GM23248 (cell line): ENCODE results near the gene KRTAP4-1. TPM values are rescaled to one million over a fixed set of nuclear protein-coding genes. Genes with fewer than 3 reads are reported as not detected.
A peak's percentile ranks its signal among the peaks of the same experiment; 100 is the strongest.

ENCODE experiments used
- DNase-seq: peaks from one replicate; pipeline ENCODE4 v3.0.0-alpha.2; 2015
- H2AFZ ChIP-seq: fragments of 200-600 bp; sonication (generic); 2 replicates; pipeline ENCODE4 v1.6.1; 2016; ENCODE audit warnings: antibody characterized with exemption
- H3F3A ChIP-seq: fragments of 200-600 bp; sonication (generic); 2 replicates; pipeline ENCODE4 v1.6.1; 2016; ENCODE audit warnings: mild to moderate bottlenecking, antibody characterized with exemption, mixed run types; ENCODE audit not compliant: insufficient read depth
- H3K27ac ChIP-seq: fragments of 200-600 bp; sonication (generic); 2 replicates; pipeline ENCODE4 v1.5.1; 2016; ENCODE audit warnings: mild to moderate bottlenecking
- H3K27me3 ChIP-seq: fragments of 200-600 bp; sonication (generic); replicated peaks from 2 replicates; pipeline ENCODE4 v1.6.1; 2016; ENCODE audit warnings: mild to moderate bottlenecking; ENCODE audit not compliant: insufficient read depth
- H3K36me3 ChIP-seq: fragments of 200-600 bp; sonication (generic); 2 replicates; pipeline ENCODE4 v1.6.1; 2016; ENCODE audit warnings: low read depth, mild to moderate bottlenecking
- H3K4me1 ChIP-seq: fragments of 200-600 bp; sonication (generic); 2 replicates; pipeline ENCODE4 v1.6.1; 2016; ENCODE audit warnings: mild to moderate bottlenecking; ENCODE audit not compliant: insufficient read depth
- H3K4me2 ChIP-seq: fragments of 200-600 bp; sonication (generic); one replicate; pipeline ENCODE4 v1.6.1; 2016; ENCODE audit warnings: mild to moderate bottlenecking; ENCODE audit not compliant: unreplicated experiment
- H3K4me3 ChIP-seq: fragments of 200-600 bp; sonication (generic); 2 replicates; pipeline ENCODE4 v1.5.1; 2016; ENCODE audit warnings: mild to moderate bottlenecking
- H3K79me2 ChIP-seq: fragments of 200-600 bp; sonication (generic); 2 replicates; pipeline ENCODE4 v1.6.1; 2016; ENCODE audit warnings: mild to moderate bottlenecking; ENCODE audit not compliant: insufficient read depth
- H3K9ac ChIP-seq: fragments of 200-600 bp; sonication (generic); 2 replicates; pipeline ENCODE4 v1.6.1; 2016; ENCODE audit warnings: mild to moderate bottlenecking
- H3K9me2 ChIP-seq: fragments of 200-600 bp; sonication (generic); 2 replicates; pipeline ENCODE4 v1.6.1; 2016; ENCODE audit warnings: mixed run types, mild to moderate bottlenecking, moderate library complexity; ENCODE audit not compliant: insufficient read depth
- H3K9me3 ChIP-seq: fragments of 200-600 bp; sonication (generic); one replicate; pipeline ENCODE4 v1.6.1; 2017; ENCODE audit warnings: low read depth
- H4K20me1 ChIP-seq: fragments of 200-600 bp; sonication (generic); 2 replicates; pipeline ENCODE4 v1.6.0; 2016; ENCODE audit not compliant: insufficient read depth
- EZH2 ChIP-seq: fragments of 200-600 bp; sonication (generic); IDR thresholded peaks from 2 replicates; pipeline ENCODE4 v1.6.1; 2018; ENCODE audit warnings: antibody characterized with exemption, mild to moderate bottlenecking; ENCODE audit not compliant: insufficient read depth, poor library complexity, severe bottlenecking
- EZH2phosphoT487 ChIP-seq: fragments of 200-600 bp; sonication (generic); IDR thresholded peaks from 2 replicates; pipeline ENCODE4 v1.6.1; 2018; ENCODE audit warnings: antibody characterized with exemption, moderate library complexity, mild to moderate bottlenecking, low read depth; ENCODE audit not compliant: insufficient read depth
- WGBS, 2 experiments: methylation state at CpG; one replicate each; pipeline ENCODE4 v1.1.6; 2015 to 2017; ENCODE audit warnings: low lambda C conversion rate in 2 of 2, low coverage in 1 of 2; ENCODE audit errors: missing lambda C conversion rate in 2 of 2; 5-methylcytosine and 5-hydroxymethylcytosine counted together
- in situ Hi-C: fragments of 300-500 bp; cut with MboI; formaldehyde crosslinking; loops from 2 replicates; pipeline ENCODE4 v1.15.0; 2020
- polyA plus RNA-seq: library from polyadenylated mRNA; unstranded; fragments of >200 nt; fragmentation: Nextera tagmentation; extraction: Ambion mirVana; gene quantifications from 2 replicates; pipeline ENCODE4 v1.2.1, GENCODE V29; 2016
- total RNA-seq: library from RNA; depleted of rRNA; stranded (reverse); fragments of >200 nt; shearing (Covaris generic); gene quantifications from 2 replicates; pipeline ENCODE4 v1.2.3, GENCODE V29; 2014

KRTAP4-1 gene
- total and polyA plus RNA-seq, 2 experiments from 2014 or later, result not detected

- no peak overlapping the region for H3K27ac ChIP-seq
- H2AFZ ChIP-seq, result no peak overlapping the region
- H3K79me2 ChIP-seq, result no peaks in the 10 kb centered on the region
- H3K4me3 ChIP-seq, result no peak overlapping the region
- H3K9me2 ChIP-seq, result no peaks in the 10 kb centered on the region
- TF ChIP-seq EZH2phosphoT487, result no peak
- TF ChIP-seq EZH2, result no peak
- 85% methylated on average over 2 of the region's 2 CpGs for WGBS, 2 experiments
- H3F3A ChIP-seq, result no peaks in the 10 kb centered on the region
- H3K4me1 ChIP-seq, result no peaks in the 10 kb centered on the region
- H3K9ac ChIP-seq, result no peak overlapping the region
- H4K20me1 ChIP-seq, result no peaks in the 10 kb centered on the region
- no peaks in the 10 kb centered on the region for H3K27me3 ChIP-seq
- no peak overlapping the region for H3K4me2 ChIP-seq
- in situ Hi-C loops, result no loop called here
- no peak for DNase-seq
- no peaks in the 10 kb centered on the region for H3K9me3 ChIP-seq
- no peaks in the 10 kb centered on the region for H3K36me3 ChIP-seq
Measured at GRCh38 chr17:41186872-41187271, 2.2 kb upstream of the KRTAP4-1 start.

- no peak overlapping the region for H3K4me2 ChIP-seq
- peaks cover 7% of the 10 kb centered on the region; the same call in 1 of the 2 replicates for H3F3A ChIP-seq
- H3K4me1 ChIP-seq, result no peaks in the 10 kb centered on the region; the same call in 1 of the 2 replicates
- TF ChIP-seq EZH2, result no peak
- no peak for TF ChIP-seq EZH2phosphoT487
- no peaks in the 10 kb centered on the region for H3K9me2 ChIP-seq
- in situ Hi-C loops, result no loop called here
- peak overlapping the region; percentile 18; the same call in 1 of the 2 replicates for H2AFZ ChIP-seq
- H3K4me3 ChIP-seq, result no peak overlapping the region
- H3K9ac ChIP-seq, result no peak overlapping the region
- WGBS, 2 experiments, result 14 to 26% methylated on average over 1 of the region's 1 CpG
- H3K27ac ChIP-seq, result no peak overlapping the region
- no peaks in the 10 kb centered on the region for H3K79me2 ChIP-seq
- no peaks in the 10 kb centered on the region for H3K36me3 ChIP-seq
- H4K20me1 ChIP-seq, result no peaks in the 10 kb centered on the region
- DNase-seq, result peak; percentile 5
- H3K9me3 ChIP-seq, result no peaks in the 10 kb centered on the region
- no peaks in the 10 kb centered on the region for H3K27me3 ChIP-seq
Measured at GRCh38 chr17:41185001-41185400, 290 bp upstream of the KRTAP4-1 start.

- H3K27me3 ChIP-seq, result no peaks in the 10 kb centered on the region
- H3K4me2 ChIP-seq, result peak overlapping the region; percentile 21
- no peaks in the 10 kb centered on the region for H3K9me3 ChIP-seq
- peaks cover 18% of the 10 kb centered on the region for H3K4me1 ChIP-seq
- H3K9ac ChIP-seq, result peak overlapping the region; percentile 73
- in situ Hi-C loops, result no loop called here
- H3K36me3 ChIP-seq, result no peaks in the 10 kb centered on the region
- H3F3A ChIP-seq, result peaks cover 26% of the 10 kb centered on the region
- 6% methylated on average over 1 of the region's 1 CpG for WGBS, 2 experiments
- H3K4me3 ChIP-seq, result 0 out of 2 replicates have a peak overlapping the region, but pooled peaks have one; percentile 13
- no peaks in the 10 kb centered on the region for H3K79me2 ChIP-seq
- H3K27ac ChIP-seq, result peak overlapping the region; percentile 96
- no peaks in the 10 kb centered on the region for H3K9me2 ChIP-seq
- peak; percentile 89 for DNase-seq
- H2AFZ ChIP-seq, result peak overlapping the region; percentile 65
- no peaks in the 10 kb centered on the region for H4K20me1 ChIP-seq
- no peak for TF ChIP-seq EZH2
- TF ChIP-seq EZH2phosphoT487, result no peak
Measured at GRCh38 chr17:41178843-41179616, 5.7 kb downstream of the KRTAP4-1 start.

GRCh38 chr17:41178341-41178740, 6.4 kb downstream of the KRTAP4-1 start:
- Histone ChIP-seq H2AFZ (peak overlapping the region; percentile 65), H3F3A (peaks cover 26% of the 10 kb centered on the region), H3K9ac (peak overlapping the region; percentile 73), H3K79me2 (no peaks in the 10 kb centered on the region), H3K36me3 (no peaks in the 10 kb centered on the region), H3K27me3 (no peaks in the 10 kb centered on the region), H3K4me2 (peak overlapping the region; percentile 5), H3K9me3 (no peaks in the 10 kb centered on the region), H3K4me3 (0 out of 2 replicates have a peak overlapping the region, but pooled peaks have one; percentile 13), H4K20me1 (no peaks in the 10 kb centered on the region), H3K4me1 (peaks cover 18% of the 10 kb centered on the region), H3K9me2 (no peaks in the 10 kb centered on the region), H3K27ac (peak overlapping the region; percentile 96)
- peak; percentile 90 for DNase-seq
- in situ Hi-C loops, result no loop called here
- TF ChIP-seq EZH2, result no peak
- no peak for TF ChIP-seq EZH2phosphoT487
- 32 to 33% methylated on average over 3 of the region's 3 CpGs for WGBS, 2 experiments
